Astrocyte of the cerebellum (primary cell): ENCODE results near the gene SMIM41.

Experiments used
- DNase-seq: peaks from one replicate; pipeline ENCODE4 v3.0.0-alpha.2; 2011; ENCODE audit warnings: low read depth
- H3K4me3 ChIP-seq: 2 replicates; pipeline ENCODE4 v1.5.1; 2011; ENCODE audit warnings: mild to moderate bottlenecking, low read depth, low read length, moderate library complexity
- in situ Hi-C: cut with HindIII; loops from 2 replicates; pipeline ENCODE4 v1.10.0; 2017; ENCODE audit warnings: low sequenced_read_pairs
- TF ChIP-seq, protein P1 (sequence below): IDR thresholded peaks from 2 replicates; pipeline ENCODE4 v1.5.1; 2012; ENCODE audit warnings: low read length, low read depth, moderate library complexity, mild to moderate bottlenecking; ENCODE audit errors: missing control alignments

The SMIM41 gene

DNA sequence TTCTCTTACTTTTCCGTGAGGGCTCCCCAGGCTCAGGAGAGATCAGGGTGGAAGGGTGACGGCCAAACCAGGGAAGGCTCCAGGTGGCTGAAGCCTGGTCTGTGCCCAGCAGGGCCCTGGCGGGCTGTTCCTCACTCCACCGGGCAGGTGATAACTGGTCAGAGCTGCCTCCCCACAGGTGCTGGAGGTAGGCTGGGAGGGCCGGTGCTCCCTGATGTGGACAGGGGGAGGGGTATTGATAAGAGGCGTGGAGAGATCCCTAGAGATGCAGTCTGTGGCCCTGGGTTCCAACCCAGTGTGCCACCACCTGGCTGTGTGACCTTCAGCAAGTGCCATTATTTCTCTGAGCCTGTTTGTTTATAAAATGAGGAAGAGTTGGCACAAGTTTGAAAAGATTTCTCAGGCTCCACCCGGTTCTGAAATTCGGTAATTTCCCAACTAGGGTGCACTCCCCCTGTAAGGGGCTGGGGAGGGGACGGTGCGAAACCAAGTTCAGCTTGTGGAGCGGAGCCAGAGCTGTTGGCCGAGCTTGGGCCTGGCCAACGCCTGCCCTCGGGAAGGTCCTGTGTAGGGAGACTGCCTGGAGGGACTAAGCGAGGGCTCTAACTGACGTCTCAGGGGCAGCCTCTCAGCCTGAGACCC is 29.3 kb upstream of the SMIM41 start:
- TF ChIP-seq, protein P1, sequence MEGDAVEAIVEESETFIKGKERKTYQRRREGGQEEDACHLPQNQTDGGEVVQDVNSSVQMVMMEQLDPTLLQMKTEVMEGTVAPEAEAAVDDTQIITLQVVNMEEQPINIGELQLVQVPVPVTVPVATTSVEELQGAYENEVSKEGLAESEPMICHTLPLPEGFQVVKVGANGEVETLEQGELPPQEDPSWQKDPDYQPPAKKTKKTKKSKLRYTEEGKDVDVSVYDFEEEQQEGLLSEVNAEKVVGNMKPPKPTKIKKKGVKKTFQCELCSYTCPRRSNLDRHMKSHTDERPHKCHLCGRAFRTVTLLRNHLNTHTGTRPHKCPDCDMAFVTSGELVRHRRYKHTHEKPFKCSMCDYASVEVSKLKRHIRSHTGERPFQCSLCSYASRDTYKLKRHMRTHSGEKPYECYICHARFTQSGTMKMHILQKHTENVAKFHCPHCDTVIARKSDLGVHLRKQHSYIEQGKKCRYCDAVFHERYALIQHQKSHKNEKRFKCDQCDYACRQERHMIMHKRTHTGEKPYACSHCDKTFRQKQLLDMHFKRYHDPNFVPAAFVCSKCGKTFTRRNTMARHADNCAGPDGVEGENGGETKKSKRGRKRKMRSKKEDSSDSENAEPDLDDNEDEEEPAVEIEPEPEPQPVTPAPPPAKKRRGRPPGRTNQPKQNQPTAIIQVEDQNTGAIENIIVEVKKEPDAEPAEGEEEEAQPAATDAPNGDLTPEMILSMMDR = no peak
- no peak for DNase-seq
- in situ Hi-C loops = no loop called here
- H3K4me3 ChIP-seq = peak overlapping the region; percentile 57

DNA sequence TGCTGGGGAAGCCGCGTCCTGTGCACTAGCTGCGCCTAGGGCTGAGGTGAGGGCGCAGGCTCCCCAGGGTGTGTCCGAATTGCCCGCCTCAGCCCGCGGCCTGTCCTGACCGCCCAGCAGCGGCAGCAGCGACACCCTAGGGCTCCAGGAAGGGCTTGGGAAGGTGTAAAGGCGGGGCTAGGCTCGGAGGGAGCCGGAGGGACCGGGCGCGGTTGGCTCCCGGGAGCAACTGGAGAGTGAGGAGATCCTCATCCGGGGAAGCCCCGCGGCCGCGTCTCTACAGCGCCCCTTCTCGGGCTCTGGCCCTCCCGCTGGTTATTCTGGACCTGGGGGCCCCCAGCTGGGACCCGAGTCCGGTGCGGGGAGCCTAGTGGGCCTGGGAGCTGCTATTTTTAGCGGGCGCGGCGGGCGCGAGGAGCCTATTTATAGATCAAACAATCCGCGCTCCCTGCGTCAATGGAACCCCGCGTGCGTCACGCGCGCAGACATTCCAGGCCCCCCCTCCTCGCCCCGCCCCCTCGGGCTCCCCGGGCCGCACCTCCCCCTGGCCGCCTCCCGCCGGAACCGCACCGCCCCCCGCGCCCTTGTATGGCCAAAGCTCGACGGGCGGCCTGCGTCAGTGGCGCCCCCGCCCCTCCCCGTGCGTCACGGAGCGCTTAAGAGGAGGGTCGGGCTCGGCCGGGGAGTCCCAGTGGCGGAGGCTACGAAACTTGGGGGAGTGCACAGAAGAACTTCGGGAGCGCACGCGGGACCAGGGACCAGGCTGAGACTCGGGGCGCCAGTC is 28.6 kb upstream of the SMIM41 start, which contains the start of gene NR4A1:
NR4A1 (plus strand) TSS at position 685 of the 784 bp plus-strand sequence. CDS start 2,887 bp downstream, outside the sequence.
- in situ Hi-C loops = no loop called here
- DNase-seq = peak; percentile 84
- peak within 1 kb of the TSS; percentile 57 for H3K4me3 ChIP-seq
- TF ChIP-seq, protein P1 = no peak

DNA sequence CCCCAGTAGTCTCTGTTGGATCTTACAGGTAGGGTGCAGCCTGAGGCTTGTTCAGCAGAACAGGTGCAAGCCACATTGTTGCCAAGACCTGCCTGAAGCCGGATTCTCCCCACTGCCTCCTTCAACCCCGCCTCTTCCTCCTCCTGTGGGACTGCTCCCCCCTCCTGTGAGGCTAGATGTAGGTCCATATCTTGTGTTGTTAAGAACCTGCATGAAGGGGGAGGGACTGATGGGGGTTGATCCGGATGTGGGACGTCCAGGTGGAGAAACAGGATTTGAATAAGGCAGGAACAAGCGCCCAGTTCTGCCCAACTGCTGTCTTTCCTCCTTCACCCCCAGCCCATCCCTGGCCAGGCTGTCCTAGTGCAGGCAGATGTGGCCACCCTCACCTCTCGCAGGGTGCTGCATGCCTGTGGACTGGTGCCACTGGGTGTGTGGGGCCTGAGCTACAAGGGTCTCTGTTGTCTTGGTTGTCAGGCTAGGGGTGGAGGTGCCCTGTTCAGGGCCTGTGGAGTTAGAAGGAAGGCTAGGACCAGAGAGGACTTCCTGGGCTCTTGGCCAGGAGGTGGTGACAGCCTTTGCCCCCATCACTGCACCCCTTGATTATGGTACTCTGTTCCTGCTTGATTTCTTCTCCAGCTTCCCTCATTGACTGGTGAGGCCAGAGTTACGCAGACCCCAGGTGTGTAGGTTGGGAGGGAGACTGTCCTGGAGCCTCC is 26.9 kb upstream of the SMIM41 start:
- in situ Hi-C loops = no loop called here
- no peak for DNase-seq
- H3K4me3 ChIP-seq = peak overlapping the region; percentile 57
- TF ChIP-seq, protein P1 = no peak

DNA sequence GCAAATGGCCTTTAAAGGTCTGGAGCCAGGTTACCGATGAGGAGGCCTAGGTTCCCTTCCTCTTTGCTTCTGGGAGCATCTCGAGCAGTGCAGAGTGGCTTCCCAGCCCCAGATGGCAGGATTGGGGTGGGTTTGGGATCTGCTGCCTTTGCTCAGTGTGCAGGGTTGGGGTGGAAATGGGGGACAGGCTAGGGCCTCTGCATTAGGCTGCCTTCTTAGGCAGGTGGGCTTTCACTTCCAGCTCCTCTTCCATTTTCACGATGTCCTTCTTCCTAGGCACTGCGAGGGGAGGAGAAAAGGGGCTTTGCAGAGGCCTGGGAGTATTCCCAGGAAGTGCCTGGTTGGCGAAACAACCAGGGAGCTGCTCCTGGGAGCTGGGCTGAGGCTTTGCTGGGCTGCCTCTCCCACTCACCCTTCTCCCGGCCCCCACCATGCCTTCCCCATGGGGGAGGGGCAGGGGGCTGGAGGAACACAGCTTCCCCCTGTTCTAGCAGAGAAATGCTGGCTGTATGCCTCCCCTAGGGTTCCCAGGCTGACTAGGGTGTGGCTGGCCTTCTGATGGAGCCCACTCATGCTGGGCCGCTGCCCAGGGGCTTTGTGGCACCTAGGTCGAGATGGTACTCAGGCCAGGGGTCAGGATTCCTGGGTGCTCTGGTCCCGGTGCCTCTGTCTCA is 25.8 kb upstream of the SMIM41 start:
- in situ Hi-C loops = no loop called here
- no peak overlapping the region for H3K4me3 ChIP-seq

DNA sequence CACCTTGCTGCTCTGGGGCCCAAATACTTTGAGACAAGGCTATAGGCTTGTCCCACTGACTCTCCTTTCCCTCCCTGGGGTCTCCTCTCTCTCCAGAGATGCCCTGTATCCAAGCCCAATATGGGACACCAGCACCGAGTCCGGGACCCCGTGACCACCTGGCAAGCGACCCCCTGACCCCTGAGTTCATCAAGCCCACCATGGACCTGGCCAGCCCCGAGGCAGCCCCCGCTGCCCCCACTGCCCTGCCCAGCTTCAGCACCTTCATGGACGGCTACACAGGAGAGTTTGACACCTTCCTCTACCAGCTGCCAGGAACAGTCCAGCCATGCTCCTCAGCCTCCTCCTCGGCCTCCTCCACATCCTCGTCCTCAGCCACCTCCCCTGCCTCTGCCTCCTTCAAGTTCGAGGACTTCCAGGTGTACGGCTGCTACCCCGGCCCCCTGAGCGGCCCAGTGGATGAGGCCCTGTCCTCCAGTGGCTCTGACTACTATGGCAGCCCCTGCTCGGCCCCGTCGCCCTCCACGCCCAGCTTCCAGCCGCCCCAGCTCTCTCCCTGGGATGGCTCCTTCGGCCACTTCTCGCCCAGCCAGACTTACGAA is 25.2 kb upstream of the SMIM41 start:
- TF ChIP-seq, protein P1 = no peak
- no peak for DNase-seq
- in situ Hi-C loops = no loop called here
- H3K4me3 ChIP-seq = no peak overlapping the region

More for the DNA sequence above, 25.8 kb upstream of the SMIM41 start:
- no peak for DNase-seq
- TF ChIP-seq, protein P1 = no peak
